Spleen (tissue), 11 donors: Measurements from ENCODE around the gene LIPK. TPM values are rescaled to one million over a fixed set of nuclear protein-coding genes. Genes with fewer than 3 reads are reported as not detected.

Experiments
- DNase-seq: peaks from one replicate; pipeline ENCODE4 v3.0.0-alpha.2; 2020
- H3K27ac ChIP-seq, 8 donors: fragments of 200-600 bp; sonication (generic) in 7 of 8; 1 replicate in 4 of 8; 2 replicates in 4 of 8; pipeline versions ENCODE4 v1.5.0 to v1.8.0; 2016 to 2021; ENCODE audit warnings: inconsistent platforms in 4 of 8, mild to moderate bottlenecking in 4 of 8, moderate library complexity in 1 of 8
- H3K27me3 ChIP-seq, 7 donors: fragments of 200-600 bp; sonication (generic) in 6 of 7; replicated peaks in 1 of 7; 1 replicate in 4 of 7; 2 replicates in 3 of 7; pipeline versions ENCODE4 v1.5.0 to v1.8.0; 2016 to 2021; ENCODE audit warnings: inconsistent platforms in 3 of 7, mild to moderate bottlenecking in 1 of 7
- H3K36me3 ChIP-seq, 6 donors: fragments of 200-600 bp; sonication (generic) in 5 of 6; 1 replicate in 4 of 6; 2 replicates in 2 of 6; pipeline versions ENCODE4 v1.5.0 to v1.8.0; 2016 to 2021; ENCODE audit warnings: inconsistent platforms in 2 of 6
- H3K4me1 ChIP-seq, 6 donors: fragments of 200-600 bp; sonication (generic) in 5 of 6; 1 replicate in 3 of 6; 2 replicates in 3 of 6; pipeline versions ENCODE4 v1.5.0 to v1.8.0; 2016 to 2021; ENCODE audit warnings: inconsistent platforms in 3 of 6
- H3K4me3 ChIP-seq, 8 donors: fragments of 200-600 bp; sonication (generic) in 7 of 8; 1 replicate in 4 of 8; 2 replicates in 4 of 8; pipeline versions ENCODE4 v1.5.0 to v1.8.0; 2016 to 2021; ENCODE audit warnings: inconsistent platforms in 4 of 8, mild to moderate bottlenecking in 4 of 8, moderate library complexity in 2 of 8
- H3K9me3 ChIP-seq, 8 donors: fragments of 200-600 bp; sonication (generic) in 7 of 8; 1 replicate in 4 of 8; 2 replicates in 4 of 8; pipeline versions ENCODE4 v1.5.0 to v1.8.0; 2016 to 2021; ENCODE audit warnings: inconsistent platforms in 4 of 8
- CTCF ChIP-seq, 11 experiments: fragments of 200-600 bp in 7 of 11; fragments of 450-650 bp in 4 of 11; sonication (generic) in 4 of 11; IDR thresholded peaks in 8 of 11; conservative IDR thresholded peaks in 3 of 11; 1 replicate in 7 of 11; 2 replicates in 4 of 11; pipeline versions ENCODE4 v1.4.0 to v1.8.0; 2016 to 2021; ENCODE audit warnings: antibody characterized with exemption in 11 of 11, inconsistent platforms in 4 of 11, mild to moderate bottlenecking in 1 of 11
- POLR2A ChIP-seq, 3 donors: fragments of 450-650 bp; IDR thresholded peaks; one replicate each; pipeline ENCODE4 v1.5.1; 2017; ENCODE audit warnings: antibody characterized with exemption in 3 of 3, mild to moderate bottlenecking in 1 of 3
- POLR2AphosphoS5 ChIP-seq, 3 donors: sonication (generic); formaldehyde crosslinking; IDR thresholded peaks; one replicate each; pipeline ENCODE4 v1.5.1; 2017; ENCODE audit warnings: antibody characterized with exemption in 3 of 3
- WGBS, 5 donors: extraction: QIAGEN DNeasy Blood & Tissue Kit in 3 of 5; methylation state at CpG; one replicate each; pipeline versions ENCODE4 v1.1.5 to v1.1.7; 2013 to 2018; 5-methylcytosine and 5-hydroxymethylcytosine counted together
- intact Hi-C: fragments of 100-400 bp; cut with DNase I; formaldehyde crosslinking; loops from one replicate; pipeline ENCODE4 v1.15.0; 2023; ENCODE audit warnings: low total_unique reads
- polyA plus RNA-seq, 3 donors: library from polyadenylated mRNA; stranded (reverse); fragments of 200-250 nt; gene quantifications; one replicate each; pipeline ENCODE4 v1.2.1, GENCODE V29; 2013
- total RNA-seq, 7 donors: library from RNA; depleted of rRNA in 3 of 7; stranded (reverse); fragments of >200 nt in 3 of 7; fragmentation: NEBNext Ultra II Directional in 4 of 7; extraction: Animal tissue kit (Norgen Biotek cat#: 25700) in 4 of 7; gene quantifications; one replicate each; pipeline versions ENCODE4 v1.1.0 to v1.2.1, GENCODE V29; 2016 to 2021
- donor health status: healthy with polysubstance abuse.
- donor health status: DM: no; HTN: no; CAD: no; lungs with moderate emphysema.
- donor health status: DM: no; HTN: no; CAD: no.
- donor health status: Bipolar disorder and iron deficiency.
- donor health status: healthy.
- donor health status: DM: no; HTN: no; CAD: no.
- donor health status: DM: yes; HTN: yes; CAD: no.

LIPK gene
- total and polyA plus RNA-seq, 10 donors: not detected

GRCh38 chr10:88764110-88764509 is 58.1 kb downstream of the LIPK start:
- H3K4me3 ChIP-seq: no peak overlapping the region
- H3K9me3 ChIP-seq: no peaks in the 10 kb centered on the region
- intact Hi-C loops: no loop called here
- peaks cover 0 to 6% (median 0%) of the 10 kb centered on the region in 6 donors for H3K36me3 ChIP-seq
- H3K27ac ChIP-seq: no peak overlapping the region
- no peak for DNase-seq
- no peak for TF ChIP-seq CTCF (IDR thresholded peaks at IDR 0.05 in 8 of 11, conservative IDR thresholded peaks at IDR 0.05 in 3 of 11)
- no peak for TF ChIP-seq POLR2AphosphoS5 (IDR thresholded peaks at IDR 0.05)
- TF ChIP-seq POLR2A (IDR thresholded peaks at IDR 0.05): no peak
- no peaks in the 10 kb centered on the region for H3K27me3 ChIP-seq
- 74 to 93% (median 88%) methylated on average over 3 of the region's 3 CpGs for WGBS, 5 donors
- H3K4me1 ChIP-seq: no peaks in the 10 kb centered on the region

- intact Hi-C loops: no loop called here
- Histone ChIP-seq H3K27me3 (no peaks in the 10 kb centered on the region), H3K9me3 (no peaks in the 10 kb centered on the region), H3K4me3 (no peak overlapping the region), H3K36me3 (peaks cover 0 to 6% (median 0%) of the 10 kb centered on the region in 6 donors), H3K4me1 (no peaks in the 10 kb centered on the region), H3K27ac (peak overlapping the region in 2 of 8 donors; percentile 42 to 67)
- 48 to 70% (median 59%) methylated on average over 1 of the region's 1 CpG for WGBS, 5 donors
- DNase-seq: no peak
- TF ChIP-seq POLR2AphosphoS5 (IDR thresholded peaks at IDR 0.05) (no peak), POLR2A (IDR thresholded peaks at IDR 0.05) (no peak), CTCF (IDR thresholded peaks at IDR 0.05 in 8 of 11, conservative IDR thresholded peaks at IDR 0.05 in 3 of 11) (no peak)
Observed at GRCh38 chr10:88765816-88766215, 59.8 kb downstream of the LIPK start.

- H3K4me1 ChIP-seq: no peaks in the 10 kb centered on the region
- H3K27ac ChIP-seq: no peak overlapping the region
- intact Hi-C loops: no loop called here
- H3K36me3 ChIP-seq: no peaks in the 10 kb centered on the region
- H3K27me3 ChIP-seq: no peaks in the 10 kb centered on the region
- WGBS, 5 donors: 51 to 73% (median 68%) methylated on average over 1 of the region's 1 CpG
- no peak for DNase-seq
- no peak for TF ChIP-seq CTCF (IDR thresholded peaks at IDR 0.05 in 8 of 11, conservative IDR thresholded peaks at IDR 0.05 in 3 of 11)
- no peak for TF ChIP-seq POLR2A (IDR thresholded peaks at IDR 0.05)
- no peak for TF ChIP-seq POLR2AphosphoS5 (IDR thresholded peaks at IDR 0.05)
- H3K4me3 ChIP-seq: no peak overlapping the region
- H3K9me3 ChIP-seq: peaks cover 0 to 15% (median 3%) of the 10 kb centered on the region in 8 donors
Observed at GRCh38 chr10:88769384-88769783, 63.3 kb downstream of the LIPK start.

- intact Hi-C loops: loop anchor here (10.0 kb wide), 1 partner anchor 86 kb away; no protein-coding TSS in a partner anchor
- no peak overlapping the region for H3K27ac ChIP-seq
- H3K36me3 ChIP-seq: no peaks in the 10 kb centered on the region
- no peaks in the 10 kb centered on the region for H3K4me1 ChIP-seq
- DNase-seq: no peak
- TF ChIP-seq CTCF (IDR thresholded peaks at IDR 0.05 in 8 of 11, conservative IDR thresholded peaks at IDR 0.05 in 3 of 11) (no peak), POLR2A (IDR thresholded peaks at IDR 0.05) (no peak), POLR2AphosphoS5 (IDR thresholded peaks at IDR 0.05) (no peak)
- no peak overlapping the region for H3K4me3 ChIP-seq
- 73 to 85% (median 77%) methylated on average over 2 of the region's 2 CpGs for WGBS, 5 donors
- H3K9me3 ChIP-seq: no peaks in the 10 kb centered on the region
- H3K27me3 ChIP-seq: no peaks in the 10 kb centered on the region
Observed at GRCh38 chr10:88781206-88781605, 75.2 kb downstream of the LIPK start.
